ENCODE results near the gene TRIM67. TPM values are rescaled to one million over a fixed set of nuclear protein-coding genes. Genes with fewer than 3 reads are reported as not detected.
A peak's percentile ranks its signal among the peaks of the same experiment; 100 is the strongest.

TRIM67 gene
- total RNA-seq, 1 donor from 2014 or later, result 0.03 TPM

DNA sequence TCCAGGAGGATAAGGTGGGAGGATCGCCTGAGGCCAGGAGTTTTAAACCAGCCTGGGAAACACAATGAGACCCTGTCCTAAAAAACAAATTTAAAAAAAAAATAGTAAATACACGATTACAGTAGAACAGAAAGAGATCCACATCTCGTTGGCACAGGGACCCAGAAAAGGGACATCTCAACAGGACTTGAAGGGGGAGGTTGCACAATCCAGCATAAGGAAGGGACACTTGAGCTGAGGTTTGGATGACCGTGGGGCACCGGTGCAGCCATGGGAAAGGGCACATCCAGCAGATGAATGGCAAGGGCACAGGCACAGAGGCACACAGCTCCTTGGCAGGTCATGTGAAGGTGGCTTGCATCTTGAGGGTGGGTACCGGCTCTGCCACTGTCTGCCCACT lies 20.5 kb downstream of the TRIM67 start:
- no peak for DNase-seq (ENCODE audit: low spot score)
- ATAC-seq, result no peak

GRCh38 chr1:231183639-231184590 lies 22.1 kb downstream of the TRIM67 start:
- ATAC-seq, result no peak

GRCh38 chr1:231184891-231185290 lies 23.0 kb downstream of the TRIM67 start:
- ATAC-seq (no peak), DNase-seq (ENCODE audit: low spot score) (no peak)

More at GRCh38 chr1:231183639-231184590, 22.1 kb downstream of the TRIM67 start:
- no peak for DNase-seq (ENCODE audit: low spot score)

- no peak for ATAC-seq
These were observed 23.5 kb downstream of the TRIM67 start for GRCh38 chr1:231185391-231185790.

GRCh38 chr1:231186356-231187115 lies 24.7 kb downstream of the TRIM67 start:
- ATAC-seq (no peak), DNase-seq (ENCODE audit: low spot score) (no peak)

More at GRCh38 chr1:231185391-231185790, 23.5 kb downstream of the TRIM67 start:
- no peak for DNase-seq (ENCODE audit: low spot score)

GRCh38 chr1:231187571-231187970 lies 25.7 kb downstream of the TRIM67 start:
- no peak for DNase-seq (ENCODE audit: low spot score)
- no peak for ATAC-seq

DNA sequence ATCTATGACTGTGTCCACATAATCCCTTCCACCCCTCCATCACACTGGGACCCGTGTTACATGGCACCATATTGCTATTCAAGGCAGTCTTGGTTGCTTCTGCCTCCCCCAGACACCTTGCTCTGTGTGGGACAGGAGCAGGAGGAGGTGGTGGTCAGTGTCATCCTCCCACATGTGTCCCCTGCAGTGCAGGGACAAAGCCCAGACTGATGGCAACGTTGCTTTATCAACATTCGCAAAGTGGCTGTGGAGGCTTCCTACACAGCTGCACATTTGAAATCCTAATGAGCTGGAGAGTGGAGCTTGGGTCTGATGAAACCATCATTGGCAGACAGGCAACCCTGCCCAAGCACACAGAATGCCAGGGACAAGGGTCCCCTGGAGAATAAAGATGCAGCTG lies 26.2 kb downstream of the TRIM67 start:
- DNase-seq (ENCODE audit: low spot score) (no peak), ATAC-seq (no peak)

DNA sequence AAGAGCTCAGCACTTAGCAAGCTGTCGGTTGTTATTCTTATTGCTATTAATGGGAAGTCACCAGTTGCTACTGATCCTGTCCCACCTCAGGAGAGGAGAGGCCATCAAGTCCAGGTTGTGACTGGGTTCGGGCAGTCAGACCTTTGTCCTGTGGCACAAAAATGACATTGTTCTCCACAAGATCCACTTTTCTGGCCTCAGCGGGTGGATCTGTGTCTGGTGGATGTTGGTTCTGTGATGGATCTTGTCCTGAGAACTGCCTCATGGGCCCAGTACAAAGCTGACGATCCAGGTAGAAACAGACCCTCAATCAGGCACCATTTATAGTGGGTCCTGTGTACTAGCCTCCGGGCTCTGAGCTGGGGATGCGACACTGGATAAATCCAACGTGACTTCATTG lies 26.9 kb downstream of the TRIM67 start:
- no peak for ATAC-seq
- DNase-seq (ENCODE audit: low spot score), result no peak

GRCh38 chr1:231189683-231190270 lies 27.9 kb downstream of the TRIM67 start:
- DNase-seq (ENCODE audit: low spot score) (no peak), ATAC-seq (no peak)

DNA sequence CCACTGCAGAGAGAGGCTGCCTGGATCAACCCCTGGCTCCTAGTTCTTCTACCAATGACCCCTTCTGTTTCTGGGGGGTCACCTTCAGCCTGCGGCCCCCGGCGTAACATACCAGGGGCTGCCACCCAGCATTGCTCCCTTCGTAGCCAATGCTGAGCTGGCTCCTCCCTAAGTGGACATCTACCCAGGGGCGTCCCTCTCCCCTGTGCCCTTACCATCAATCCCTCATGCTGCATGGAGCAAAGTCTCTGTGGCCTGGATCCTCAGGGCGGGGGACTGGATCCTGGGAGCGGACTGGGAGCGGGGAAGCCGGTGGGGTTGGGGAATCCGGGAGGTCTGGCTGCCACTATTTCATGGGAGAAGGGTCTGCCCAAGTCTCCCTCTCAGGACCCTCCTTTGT lies 28.6 kb downstream of the TRIM67 start:
- DNase-seq (ENCODE audit: low spot score) (no peak), ATAC-seq (no peak)

DNA sequence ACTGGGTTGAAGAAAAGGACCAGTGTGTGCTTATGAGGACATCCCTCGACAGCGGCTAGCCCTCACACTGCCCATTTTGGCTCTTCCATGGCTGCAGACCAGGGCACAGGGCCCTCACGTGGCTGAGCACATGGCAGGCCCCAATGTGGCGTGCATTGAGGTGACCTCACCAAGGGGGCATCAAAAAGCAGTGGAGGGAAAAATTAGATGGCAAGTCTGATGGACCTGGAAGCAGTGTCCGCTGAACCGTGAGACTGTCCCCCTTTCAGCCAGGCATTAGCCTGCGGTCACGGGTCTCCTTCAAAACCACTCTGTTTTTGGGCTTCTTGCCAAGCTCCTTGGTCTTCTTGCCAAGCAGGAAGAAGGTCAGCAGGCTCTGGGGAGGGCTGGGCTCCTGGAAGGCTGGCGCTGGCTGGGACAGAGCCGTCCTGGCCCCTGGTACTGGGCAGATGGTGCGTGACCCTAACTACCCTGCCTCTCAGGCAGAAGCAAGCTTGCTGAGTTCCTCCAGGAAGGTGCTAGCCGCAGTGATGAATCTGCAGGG lies 30.8 kb downstream of the TRIM67 start:
- ATAC-seq (peak; percentile 37), DNase-seq (ENCODE audit: low spot score) (no peak)

DNA sequence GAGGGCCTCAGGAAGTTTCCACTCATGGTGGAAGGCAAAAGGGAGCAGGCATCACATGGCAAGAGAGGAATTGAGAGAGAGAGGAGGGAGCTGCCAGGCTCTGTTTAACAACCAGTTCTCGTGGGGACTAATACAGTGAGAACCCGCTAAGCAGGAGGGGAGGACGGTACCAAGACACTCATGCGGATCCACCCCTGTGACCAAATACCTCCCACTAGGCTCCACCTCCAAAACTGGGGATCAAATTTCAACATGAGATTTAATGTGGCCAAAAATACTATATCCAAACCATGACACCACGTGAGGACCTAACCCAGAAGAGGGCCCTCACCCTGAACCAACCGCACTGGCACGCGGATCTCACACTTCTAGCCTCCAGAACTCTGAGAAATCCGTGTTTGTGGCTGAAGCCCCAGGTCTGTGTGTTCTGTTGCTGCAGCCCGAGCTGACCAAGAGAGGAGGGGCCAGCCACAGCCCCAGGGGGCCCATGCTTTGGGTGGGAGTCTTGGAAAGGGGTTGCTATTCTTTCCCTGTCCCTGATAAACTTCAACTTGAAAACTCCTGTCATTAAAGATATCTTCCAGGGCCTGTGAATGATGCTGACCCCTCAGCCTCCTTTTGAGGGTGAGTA lies 32.0 kb downstream of the TRIM67 start:
- no peak for ATAC-seq
- no peak for DNase-seq (ENCODE audit: low spot score)

DNA sequence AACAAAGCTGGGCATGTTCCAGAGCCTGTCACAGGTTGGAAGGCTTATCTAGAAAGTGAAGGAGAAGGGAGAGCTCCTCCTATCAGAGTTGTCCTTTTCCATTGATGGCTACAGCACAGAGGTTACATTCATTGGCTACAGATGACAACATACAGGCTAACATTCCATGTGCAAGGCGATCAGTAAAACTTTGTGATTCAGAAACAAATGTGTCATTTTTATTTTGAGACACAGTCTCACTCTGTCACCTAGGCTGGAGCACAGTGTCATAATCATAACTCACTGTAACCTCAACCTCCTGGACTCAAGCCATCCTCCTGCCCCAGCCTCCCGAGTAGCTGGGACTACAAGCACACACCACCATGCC lies 32.6 kb downstream of the TRIM67 start:
- no peak for DNase-seq (ENCODE audit: low spot score)
- ATAC-seq, result no peak

- DNase-seq (ENCODE audit: low spot score) (no peak), ATAC-seq (peak; percentile 29)
These were observed 33.1 kb downstream of the TRIM67 start for GRCh38 chr1:231194843-231195516.

DNA sequence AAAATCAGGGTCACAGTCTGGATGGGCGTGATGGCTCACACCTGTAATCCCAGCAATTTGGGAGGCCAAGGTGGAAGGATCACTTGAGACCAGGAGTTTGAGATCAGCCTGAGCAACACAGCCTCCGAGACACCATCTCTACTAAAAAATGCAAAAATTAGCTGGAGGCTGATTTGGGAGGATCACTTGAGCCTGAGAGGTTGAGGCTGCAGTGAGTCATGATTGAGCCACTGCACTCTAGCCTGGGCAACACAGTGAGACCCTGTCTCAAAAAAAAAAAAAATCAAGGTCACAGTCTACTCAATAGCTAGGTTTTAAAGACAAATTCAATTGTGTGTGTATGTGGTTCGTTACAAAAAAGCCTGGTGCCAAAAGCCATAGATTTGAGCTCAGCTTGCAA lies 34.4 kb downstream of the TRIM67 start:
- DNase-seq (ENCODE audit: low spot score) (no peak), ATAC-seq (no peak)

DNA sequence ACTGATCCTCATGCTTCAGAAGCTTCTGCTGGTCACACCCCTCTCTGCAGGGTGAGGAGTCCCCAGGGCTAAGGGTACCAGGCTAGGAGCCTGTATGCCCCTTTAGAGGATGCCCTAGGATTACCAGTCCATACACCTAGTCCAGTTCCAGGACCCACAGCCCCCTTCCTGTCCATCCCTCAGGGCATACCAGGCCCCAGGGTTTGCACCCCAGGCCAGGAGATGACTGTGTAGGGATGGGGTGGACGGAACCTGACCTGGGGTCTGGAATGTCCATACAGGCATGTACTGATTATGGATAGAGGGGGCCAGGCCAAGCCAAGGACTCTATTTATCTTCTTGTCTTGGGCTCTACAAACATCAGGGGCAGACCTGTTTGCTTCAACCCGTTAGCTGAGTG lies 34.9 kb downstream of the TRIM67 start:
- ATAC-seq, result no peak
- no peak for DNase-seq (ENCODE audit: low spot score)

- DNase-seq (ENCODE audit: low spot score) (no peak), ATAC-seq (no peak)
These were observed 38.0 kb downstream of the TRIM67 start for GRCh38 chr1:231199868-231200267.

GRCh38 chr1:231200388-231201031 lies 38.7 kb downstream of the TRIM67 start:
- ATAC-seq, result peak; percentile 19
- DNase-seq (ENCODE audit: low spot score), result no peak

DNA sequence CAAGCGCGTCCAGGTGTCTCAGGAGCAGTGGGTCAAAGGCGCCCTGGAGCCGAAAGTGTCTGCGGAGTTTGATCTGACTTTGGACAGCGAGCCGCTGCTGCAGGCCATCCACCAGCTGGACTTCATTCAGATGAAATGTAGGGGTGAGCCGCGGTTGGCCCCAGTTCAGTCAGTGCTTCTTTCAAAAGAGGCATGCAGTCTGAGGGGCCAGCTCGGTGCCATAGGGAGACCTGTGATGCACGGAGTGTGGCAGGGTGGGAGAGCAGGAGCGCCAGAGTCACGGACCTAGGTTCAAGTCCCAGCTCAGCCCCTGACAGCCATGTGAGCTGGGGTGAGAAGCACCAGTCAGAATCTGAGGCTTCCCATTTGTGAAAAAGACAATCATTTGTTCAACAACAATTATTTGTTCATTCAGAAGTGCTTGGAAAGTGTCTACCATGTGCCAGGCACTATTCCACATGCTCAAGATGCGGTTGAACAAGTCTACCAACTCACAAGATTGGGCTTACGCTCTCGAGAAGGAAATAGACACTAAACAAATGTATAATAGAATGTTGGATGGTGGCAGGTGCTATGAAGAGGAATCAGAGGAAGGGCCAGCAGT lies 39.6 kb downstream of the TRIM67 start:
- DNase-seq (ENCODE audit: low spot score) (no peak), ATAC-seq (no peak)
